ENCODE data around the gene MCFD2.

The MCFD2 gene

DNA sequence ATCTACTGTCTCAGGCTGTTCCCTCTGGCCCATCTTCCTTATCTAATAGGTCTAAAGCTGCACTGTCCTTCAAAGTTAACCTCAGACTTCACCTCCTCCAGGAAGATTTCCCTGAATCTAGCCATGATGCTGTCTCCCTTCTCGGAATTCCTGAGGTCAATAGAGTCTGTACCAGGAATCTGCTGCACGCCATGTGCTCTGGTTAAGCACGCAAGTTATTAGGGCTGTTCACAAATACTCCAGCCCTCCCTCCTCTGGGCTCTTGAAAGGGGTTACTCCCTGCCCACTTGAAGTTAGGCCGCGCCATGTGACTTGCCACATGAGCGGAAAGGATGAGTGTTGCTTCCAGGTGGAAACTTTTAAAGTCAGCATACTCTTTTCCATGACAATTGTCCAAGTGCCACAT is 43.6 kb downstream of the MCFD2 start:
- DNase-seq, result no peak

DNA sequence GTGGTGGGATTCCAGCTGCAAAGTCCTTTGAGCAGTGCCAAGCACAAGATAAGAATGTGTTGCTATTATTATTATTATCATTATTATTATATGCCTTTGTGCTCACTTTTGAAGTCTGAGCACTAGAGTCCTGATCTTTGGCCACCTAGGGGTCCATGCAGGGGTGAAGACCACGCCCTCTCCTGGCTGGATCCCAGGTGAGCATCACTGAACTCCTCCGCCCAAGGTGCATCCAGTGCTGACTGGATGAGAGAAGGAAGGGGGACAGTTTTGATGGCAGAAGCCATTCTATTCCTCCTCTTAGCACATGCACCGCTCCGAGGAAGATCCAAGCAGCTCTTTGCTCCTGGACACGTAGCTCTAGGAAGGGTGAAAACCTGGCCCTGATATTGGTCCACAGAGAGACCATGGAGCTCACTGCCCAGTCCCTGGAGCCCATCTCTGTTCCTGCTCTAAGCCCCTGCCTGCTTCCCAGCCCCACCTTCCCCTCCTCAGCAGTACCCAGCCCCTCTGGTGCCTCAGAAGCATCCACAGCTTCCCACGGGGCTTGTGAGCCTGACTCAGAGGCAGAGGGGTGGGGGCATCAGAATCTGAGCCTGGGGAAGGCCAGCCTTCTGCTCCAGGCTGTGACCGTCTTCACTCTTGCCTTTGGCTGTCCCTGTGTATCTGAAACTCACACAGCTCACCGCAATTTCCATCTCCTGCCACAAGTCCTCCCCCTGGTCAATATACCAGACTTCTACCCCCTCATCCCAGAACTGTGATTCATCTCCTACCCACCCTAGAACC is 45.4 kb downstream of the MCFD2 start:
- no peak for DNase-seq

DNA sequence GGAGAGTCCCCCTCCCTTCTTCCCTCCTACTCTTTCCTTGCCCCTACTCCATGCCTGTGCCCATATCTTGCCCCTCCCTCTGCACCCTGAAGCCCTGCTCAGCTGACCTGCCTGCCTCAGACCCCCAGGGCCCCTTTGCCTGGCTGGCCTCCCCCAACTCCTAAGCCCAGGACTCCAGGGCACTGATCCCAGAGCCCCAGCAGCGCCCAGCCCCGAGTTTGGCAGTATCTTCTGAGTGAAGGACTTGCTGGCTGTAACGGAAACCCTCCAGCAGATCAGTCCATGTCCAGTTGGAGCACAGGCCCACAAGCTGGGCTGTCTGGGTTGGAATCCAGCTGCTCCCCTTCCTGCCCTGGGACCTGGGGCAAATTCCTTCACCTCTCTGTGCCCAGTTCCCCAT is 46.0 kb downstream of the MCFD2 start:
- no peak for DNase-seq

DNA sequence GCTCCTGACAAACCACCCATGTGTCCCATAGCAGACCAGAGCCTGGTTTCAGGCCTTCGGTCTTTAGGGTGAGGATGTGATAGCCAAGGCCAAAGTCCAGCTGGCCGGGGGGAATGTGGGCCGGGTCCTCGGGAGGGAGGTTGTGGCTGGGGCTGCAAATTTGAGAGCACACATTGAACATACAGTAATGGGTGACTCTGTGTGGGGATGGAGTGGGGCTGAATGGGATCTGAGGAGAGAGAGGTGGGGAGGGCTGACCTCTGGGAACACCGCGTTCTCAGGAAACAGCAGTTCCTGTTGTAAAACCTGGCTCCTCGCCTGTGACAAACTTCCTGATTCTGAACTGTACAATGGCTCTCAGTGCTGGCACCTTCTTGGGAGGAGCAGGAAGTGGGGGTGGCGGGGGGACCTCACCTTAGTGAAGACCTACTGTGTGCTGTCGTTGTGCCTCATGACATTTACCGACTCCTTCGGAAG is 48.8 kb downstream of the MCFD2 start:
- no peak for DNase-seq

DNA sequence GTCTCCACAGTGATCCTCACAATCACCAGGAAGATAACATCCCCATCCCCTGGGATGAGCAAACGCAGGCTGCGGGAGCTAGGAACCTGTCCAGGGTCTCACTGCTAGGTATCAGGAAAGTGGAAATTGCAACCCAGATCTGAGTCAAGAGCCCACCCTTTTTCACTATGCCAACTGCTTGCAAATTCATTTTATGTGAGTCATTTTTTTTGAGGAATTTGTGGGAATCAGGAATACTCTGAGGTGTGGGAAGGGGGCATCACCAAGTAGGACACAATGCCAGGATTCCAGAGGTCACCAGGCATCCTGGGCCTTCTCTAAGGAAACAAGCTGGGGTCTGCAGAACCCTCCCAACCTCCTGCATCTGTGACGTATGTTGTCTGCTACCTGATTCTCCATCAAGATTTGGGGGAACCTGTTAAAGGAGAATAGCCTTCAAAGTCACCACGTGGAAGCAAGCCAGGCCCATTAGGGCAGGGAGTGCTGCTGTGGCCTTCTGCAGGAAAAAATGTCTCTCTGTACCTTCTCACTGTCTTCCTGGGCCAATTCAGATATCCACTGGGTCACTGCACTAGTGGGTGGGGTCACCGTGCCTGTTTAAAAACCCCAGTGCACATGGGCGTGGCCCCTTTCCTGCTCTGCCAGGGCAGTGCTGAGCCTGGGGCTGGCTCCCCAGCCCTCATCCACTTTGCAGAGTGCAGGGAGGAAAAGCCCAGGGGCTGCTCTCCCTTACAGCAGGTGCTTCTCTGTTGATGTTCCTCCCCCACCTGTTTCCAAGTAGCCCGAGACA is 50.2 kb downstream of the MCFD2 start:
- no peak for DNase-seq

DNA sequence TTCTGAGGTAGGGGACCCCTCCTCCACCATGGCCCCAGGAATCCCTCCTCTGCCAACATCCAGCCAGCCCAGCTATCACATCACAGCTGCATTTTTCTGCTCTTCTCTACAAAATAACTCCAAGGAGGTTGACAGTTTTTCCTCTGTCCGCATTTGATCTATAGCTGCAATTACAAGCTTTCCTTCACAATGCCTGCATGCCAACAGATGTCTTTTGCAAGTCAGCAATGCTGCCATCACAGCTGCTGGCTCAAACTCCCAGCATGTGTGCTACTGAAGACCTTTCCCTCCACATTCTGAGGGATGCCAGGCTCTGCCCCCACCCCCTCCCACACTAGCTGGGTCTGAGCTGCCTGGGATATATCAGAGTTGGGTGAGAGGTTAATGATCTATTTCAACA is 51.7 kb downstream of the MCFD2 start:
- no peak for DNase-seq

DNA sequence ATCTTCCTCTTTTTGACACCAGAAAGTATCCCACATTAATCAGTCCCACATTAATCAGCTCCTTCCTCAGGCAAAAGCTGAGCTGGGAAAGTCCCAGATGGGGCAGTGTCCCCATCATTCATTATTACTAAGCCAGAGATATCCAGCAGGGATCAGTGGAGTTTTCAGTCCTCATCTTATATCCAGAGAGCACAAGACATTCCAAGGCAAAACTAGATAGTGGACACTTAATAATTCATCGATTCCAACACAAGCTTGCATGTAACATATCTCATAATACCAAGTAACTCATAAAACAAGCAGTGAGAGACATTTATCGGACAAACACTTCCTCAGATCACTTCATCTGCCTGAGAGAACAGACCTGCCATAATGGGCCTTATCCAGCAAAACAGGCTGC is 53.1 kb downstream of the MCFD2 start:
- no peak for DNase-seq

DNA sequence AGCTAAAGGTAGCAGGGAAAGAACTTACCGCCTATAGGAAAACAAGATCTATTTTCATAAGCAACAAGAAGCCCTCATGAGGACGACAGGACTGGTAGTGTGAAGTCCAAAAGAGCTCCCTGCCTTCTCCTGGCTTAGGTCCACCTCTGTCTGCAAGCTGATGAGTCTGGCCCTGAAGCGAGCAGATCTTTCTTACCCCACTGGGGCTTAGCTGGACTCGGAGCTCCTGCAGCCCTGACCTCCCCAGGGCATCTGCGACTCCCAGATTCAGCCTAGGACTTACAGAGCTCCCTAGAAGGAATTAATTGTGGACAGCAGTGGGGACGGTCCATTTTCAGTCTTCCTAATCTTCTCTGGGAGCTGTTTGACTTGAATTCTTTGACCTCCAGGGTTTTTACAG is 53.7 kb downstream of the MCFD2 start:
- DNase-seq, result no peak

DNA sequence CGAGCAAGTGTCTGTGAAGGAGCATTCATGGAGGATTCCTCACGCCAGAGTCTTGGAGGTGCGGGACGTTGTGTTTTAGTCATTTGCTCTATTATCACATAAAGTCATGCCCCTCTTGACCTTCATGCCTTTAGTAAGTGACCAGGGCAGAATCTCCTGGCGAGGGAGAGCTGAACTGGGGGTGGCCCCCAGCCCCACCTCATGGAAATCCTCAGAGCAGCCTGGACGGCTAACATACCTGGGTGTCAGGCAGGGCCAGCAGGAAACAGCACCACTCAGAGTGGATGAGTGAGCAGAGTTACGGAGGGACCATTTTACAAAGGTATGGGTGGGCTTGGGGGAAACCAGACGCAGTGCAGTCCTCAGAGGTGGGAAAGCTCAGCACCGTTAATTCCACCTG is 56.1 kb downstream of the MCFD2 start:
- DNase-seq, result no peak

DNA sequence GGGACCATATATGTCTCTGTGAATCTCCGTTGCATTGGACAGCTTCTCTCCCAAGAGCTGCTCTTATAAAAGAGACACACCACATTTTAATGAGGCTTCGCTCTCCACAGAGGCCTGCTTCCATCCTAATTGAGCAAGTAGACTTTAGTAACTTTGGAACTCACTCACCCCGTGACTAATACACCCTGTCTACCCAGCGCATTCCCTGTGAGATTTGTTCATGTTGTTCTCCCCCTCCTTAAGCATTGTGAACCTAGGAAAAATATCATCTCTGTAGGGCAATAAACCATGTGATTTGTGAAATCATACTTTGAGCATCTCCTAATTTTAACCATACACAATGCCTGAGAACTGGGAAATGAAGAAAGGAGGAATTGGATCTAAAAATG is 56.9 kb downstream of the MCFD2 start:
- DNase-seq, result no peak

DNA sequence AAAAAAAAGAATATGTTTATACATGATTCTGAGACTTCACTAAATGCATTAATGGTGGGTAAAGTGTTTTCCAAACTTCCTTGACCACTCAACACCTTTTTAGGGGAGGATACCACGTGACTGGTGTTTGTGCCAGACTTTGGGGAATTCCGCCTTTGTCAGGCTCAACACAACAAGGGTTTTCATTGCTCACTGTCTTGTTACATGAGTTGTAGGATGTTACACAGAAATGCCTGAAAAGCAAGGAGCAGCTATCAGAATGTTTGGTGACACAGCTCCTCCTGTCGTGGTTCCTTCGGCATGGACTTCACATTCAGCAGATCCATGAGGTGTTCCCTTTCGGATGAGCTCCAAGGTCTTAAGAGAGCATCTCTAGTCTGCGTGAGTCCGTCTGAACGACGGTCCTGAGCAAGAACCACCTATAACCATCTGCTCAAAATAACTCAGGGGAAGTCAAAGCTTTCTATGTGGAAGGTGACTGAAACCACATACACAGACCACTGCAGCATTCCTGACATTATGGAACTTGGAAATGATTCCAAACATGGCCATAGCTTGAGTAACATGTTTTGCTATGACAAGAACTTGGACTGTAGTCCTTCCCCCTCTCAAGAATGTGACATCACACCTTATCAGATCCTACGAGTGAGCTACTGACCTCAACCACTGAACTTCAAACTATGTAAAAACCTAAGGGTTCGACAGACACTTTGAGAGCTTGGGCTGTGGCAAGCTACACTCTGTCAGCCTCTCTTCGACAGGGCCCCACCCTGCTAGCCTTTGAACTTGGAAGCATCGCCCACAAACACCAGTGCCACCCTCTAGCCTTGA is 57.5 kb downstream of the MCFD2 start:
- DNase-seq, result no peak

DNA sequence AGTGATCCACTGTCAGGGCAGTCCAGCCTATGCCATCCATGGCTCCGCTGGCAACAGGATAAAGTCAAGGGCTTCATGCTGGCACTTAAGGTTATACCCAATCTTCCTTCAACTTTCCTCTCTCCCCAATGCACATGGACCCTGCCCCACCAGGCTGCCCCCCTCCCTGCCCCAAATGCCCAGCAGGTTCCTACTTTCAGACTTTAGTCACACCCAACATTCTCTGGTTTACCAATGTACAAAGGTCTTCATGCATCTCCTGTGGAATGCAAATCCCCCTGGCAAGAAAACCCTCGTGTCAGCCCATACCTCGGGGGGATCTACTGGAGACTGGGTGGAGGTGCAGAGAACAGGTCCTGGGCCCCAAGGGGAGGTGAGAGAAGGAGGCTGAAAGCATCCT is 59.3 kb downstream of the MCFD2 start:
- no peak for DNase-seq

DNA sequence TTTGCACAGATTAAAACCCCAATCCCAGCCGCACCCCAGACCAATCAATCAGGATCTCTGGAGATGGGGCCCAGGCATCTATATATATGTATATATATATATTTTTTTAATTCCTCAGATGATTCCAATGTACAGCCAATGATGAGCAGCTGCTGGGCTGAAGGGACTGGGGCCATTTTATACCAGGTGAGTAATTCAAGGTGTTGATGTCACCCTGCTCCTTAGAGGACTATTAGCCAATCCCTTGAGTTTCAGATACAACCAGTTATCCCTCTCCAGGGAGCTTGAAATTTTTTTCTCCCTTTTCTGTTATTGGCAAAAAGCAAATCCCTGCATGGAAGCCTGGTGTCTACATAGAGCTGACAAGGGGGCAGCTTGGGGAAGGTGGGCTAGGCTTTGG is 59.8 kb downstream of the MCFD2 start:
- DNase-seq, result no peak

DNA sequence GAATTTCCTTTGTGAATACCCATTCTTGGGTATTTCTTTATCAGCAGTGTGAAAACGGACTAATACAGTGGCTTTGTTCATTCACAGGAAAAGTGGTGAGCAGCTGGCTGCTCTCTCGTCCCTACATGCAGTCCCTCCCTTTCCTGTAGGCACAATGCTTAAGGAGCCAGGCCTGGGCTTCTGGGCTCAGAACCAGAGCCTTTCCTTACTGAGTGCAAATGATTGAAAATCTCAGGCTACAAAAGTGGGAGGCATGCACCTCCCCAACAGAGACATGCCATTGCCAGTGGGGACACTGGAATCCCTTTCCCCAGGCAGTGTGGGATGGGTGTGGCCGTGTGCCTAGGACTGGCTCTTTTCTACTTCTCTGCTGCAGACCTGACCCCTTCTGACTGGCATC is 61.3 kb downstream of the MCFD2 start:
- DNase-seq, result no peak

DNA sequence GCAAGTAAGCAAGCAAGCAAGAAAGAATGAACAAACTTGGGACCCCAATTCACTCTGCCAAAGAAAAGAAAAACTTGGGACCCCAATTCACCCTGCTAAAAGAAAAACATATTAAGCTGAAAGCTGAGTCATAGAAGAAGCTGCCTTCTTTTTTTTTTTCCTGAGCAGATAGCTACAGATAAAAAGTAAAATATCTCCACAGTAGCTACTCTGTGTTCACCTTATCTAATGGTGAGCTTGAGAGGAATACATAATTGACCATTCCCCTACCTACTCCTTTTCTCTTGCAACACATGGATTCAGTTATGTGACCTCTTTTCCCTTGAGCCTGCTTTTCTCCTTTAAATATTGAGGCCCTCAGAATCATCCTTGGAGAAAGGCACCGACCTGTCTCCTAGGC is 63.0 kb downstream of the MCFD2 start:
- DNase-seq, result no peak

DNA sequence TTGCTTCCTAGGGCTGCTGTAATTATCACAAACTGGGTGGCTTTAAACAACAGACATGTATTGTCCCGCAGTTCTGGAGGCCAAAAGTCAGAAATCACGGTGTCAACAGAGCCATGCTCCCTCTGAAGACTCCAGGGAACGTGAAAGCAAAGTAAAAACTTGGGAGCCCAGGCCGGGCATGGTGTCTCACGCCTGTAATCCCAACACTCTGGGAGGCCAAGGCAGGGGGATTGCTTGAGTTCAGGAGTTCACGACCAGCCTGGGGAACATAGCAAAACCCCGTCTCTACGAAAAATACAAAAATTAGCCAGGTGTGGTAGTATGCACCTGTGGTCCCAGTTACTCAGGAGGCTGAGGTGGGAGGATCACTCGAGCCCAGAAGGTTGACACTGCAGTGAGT is 63.5 kb downstream of the MCFD2 start:
- DNase-seq, result no peak
